ENCODE measurements around the gene SPACA7. TPM values are rescaled to one million over a fixed set of nuclear protein-coding genes. Genes with fewer than 3 reads are reported as not detected.
"Not testable (repeated sequence)": the region's sequence is repeated elsewhere in the genome, so short reads cannot be mapped to it uniquely, and the experiment has no call there.

Gene SPACA7
- total RNA-seq, 1 experiment from 2014 or later, result not detected

GRCh38 chr13:112392719-112393118 is 16.6 kb downstream of the SPACA7 start:
- Mint-ChIP-seq H3K27ac (no peak overlapping the region), H3K36me3 (ENCODE audit: insufficient read depth in 1 of 3, low read depth in 3 of 3) (peaks cover 0 to 5% (median 2%) of the 10 kb centered on the region in 3 experiments; a peak in 3 of 7 replicates), H3K27me3 (ENCODE audit: low read depth) (peaks cover 21% of the 10 kb centered on the region), H3K4me3 (no peak overlapping the region), H3K9me3 (peaks cover 7 to 13% of the 10 kb centered on the region in 2 experiments), H3K4me1 (peaks cover 14 to 20% of the 10 kb centered on the region in 2 experiments)
- Histone ChIP-seq H3K18ac (ENCODE audit: insufficient read length, low read depth, low read length) (no peak overlapping the region), H3K23ac (ENCODE audit: insufficient read length, low read depth, low read length) (no peak overlapping the region), H3K4ac (ENCODE audit: low read depth, low read length) (no peak overlapping the region), H4K91ac (ENCODE audit: insufficient read length, low read depth, low read length) (no peak overlapping the region), H3K14ac (ENCODE audit: insufficient read depth, low read length) (no peak overlapping the region), H2AK5ac (ENCODE audit: insufficient read length, low read length) (no peak overlapping the region), H3K79me1 (ENCODE audit: insufficient read depth, low read depth, low read length, poor library complexity, severe bottlenecking) (no peaks in the 10 kb centered on the region), H4K8ac (replicated peaks; ENCODE audit: insufficient read length, low read depth, low read length) (no peak overlapping the region), H4K5ac (ENCODE audit: insufficient read length, low read depth, low read length) (no peak overlapping the region), H2BK12ac (ENCODE audit: insufficient read length, low read depth, low read length) (no peak overlapping the region), H3K27me3 (ENCODE audit: insufficient read depth, low read length) (no peaks in the 10 kb centered on the region), H3T11ph (ENCODE audit: low read length) (no peak overlapping the region), H2BK120ac (ENCODE audit: low read depth, low read length, poor library complexity, severe bottlenecking) (no peak overlapping the region), H2BK20ac (ENCODE audit: low read depth, low read length, poor library complexity, severe bottlenecking) (no peak overlapping the region), H3K79me2 (ENCODE audit: insufficient read depth, low read length) (no peaks in the 10 kb centered on the region), H3K9me3 (ENCODE audit: control insufficient read depth, low read depth, low read length) (no peaks in the 10 kb centered on the region), H2BK15ac (ENCODE audit: low read depth, low read length) (no peak overlapping the region), H3K23me2 (ENCODE audit: insufficient read length, low read depth, low read length, poor library complexity, severe bottlenecking) (no peaks in the 10 kb centered on the region), H3K56ac (ENCODE audit: insufficient read length, low read depth, low read length) (no peak overlapping the region), H3K4me2 (ENCODE audit: insufficient read depth, insufficient read length, low read length) (no peak overlapping the region), H3K4me1 (ENCODE audit: insufficient read depth, low read length) (no peaks in the 10 kb centered on the region; the same call in 1 of the 2 replicates), H3K27ac (ENCODE audit: insufficient read length, low read depth, low read length) (no peak overlapping the region), H2BK5ac (ENCODE audit: insufficient read length, low read length) (no peak overlapping the region), H3K9ac (ENCODE audit: extremely low read depth, insufficient read length, low read length) (no peak overlapping the region), H4K20me1 (ENCODE audit: control insufficient read depth, insufficient read depth, insufficient read length) (no peaks in the 10 kb centered on the region), H2AFZ (ENCODE audit: low read length) (no peak overlapping the region)
- WGBS (ENCODE audit: extremely low coverage, insufficient read length, low lambda C conversion rate), result no CpG with 5 or more reads among the region's 4 CpGs
- no peak for DNase-seq
- peak; percentile 63 for TF ChIP-seq CTCF (conservative IDR thresholded peaks at IDR 0.05)

- H3K4me3 Mint-ChIP-seq; H3K9ac ChIP-seq (ENCODE audit: extremely low read depth, insufficient read length, low read length); H3K27ac Mint-ChIP-seq; H2AK5ac ChIP-seq (ENCODE audit: insufficient read length, low read length); H3K79me1 ChIP-seq (ENCODE audit: insufficient read depth, low read depth, low read length, poor library complexity, severe bottlenecking); H3K14ac ChIP-seq (ENCODE audit: insufficient read depth, low read length); H4K5ac ChIP-seq (ENCODE audit: insufficient read length, low read depth, low read length); H4K20me1 ChIP-seq (ENCODE audit: control insufficient read depth, insufficient read depth, insufficient read length); H4K8ac ChIP-seq (replicated peaks; ENCODE audit: insufficient read length, low read depth, low read length); H3K4me1 ChIP-seq (ENCODE audit: insufficient read depth, low read length); H3K9me3 ChIP-seq (ENCODE audit: control insufficient read depth, low read depth, low read length); H3K23me2 ChIP-seq (ENCODE audit: insufficient read length, low read depth, low read length, poor library complexity, severe bottlenecking); H3K27me3 ChIP-seq (ENCODE audit: insufficient read depth, low read length); H3T11ph ChIP-seq (ENCODE audit: low read length); H2BK120ac ChIP-seq (ENCODE audit: low read depth, low read length, poor library complexity, severe bottlenecking); H3K79me2 ChIP-seq (ENCODE audit: insufficient read depth, low read length); H2BK12ac ChIP-seq (ENCODE audit: insufficient read length, low read depth, low read length); H3K9me3 Mint-ChIP-seq; H2BK20ac ChIP-seq (ENCODE audit: low read depth, low read length, poor library complexity, severe bottlenecking); H2AFZ ChIP-seq (ENCODE audit: low read length); H2BK15ac ChIP-seq (ENCODE audit: low read depth, low read length); H3K36me3 Mint-ChIP-seq (ENCODE audit: insufficient read depth in 1 of 3, low read depth in 3 of 3); H3K23ac ChIP-seq (ENCODE audit: insufficient read length, low read depth, low read length); H3K18ac ChIP-seq (ENCODE audit: insufficient read length, low read depth, low read length); H3K4me2 ChIP-seq (ENCODE audit: insufficient read depth, insufficient read length, low read length); H4K91ac ChIP-seq (ENCODE audit: insufficient read length, low read depth, low read length); H3K4ac ChIP-seq (ENCODE audit: low read depth, low read length); H3K56ac ChIP-seq (ENCODE audit: insufficient read length, low read depth, low read length); DNase-seq; H3K27ac ChIP-seq (ENCODE audit: insufficient read length, low read depth, low read length); H2BK5ac ChIP-seq (ENCODE audit: insufficient read length, low read length): not testable (repeated sequence)
- WGBS (ENCODE audit: extremely low coverage, insufficient read length, low lambda C conversion rate), result no CpG with 5 or more reads among the region's 16 CpGs
- H3K4me1 Mint-ChIP-seq, result peaks cover 14 to 20% of the 10 kb centered on the region in 2 experiments
- H3K27me3 Mint-ChIP-seq (ENCODE audit: low read depth), result peaks cover 26% of the 10 kb centered on the region
Measured at GRCh38 chr13:112395022-112395421, 18.9 kb downstream of the SPACA7 start.
